ENCODE data around the gene SNX1. TPM values are rescaled to one million over a fixed set of nuclear protein-coding genes. Genes with fewer than 3 reads are reported as not detected.

The SNX1 gene
- total RNA-seq, 1 donor, result 55.0 TPM

- H3K4me3 ChIP-seq (ENCODE audit: low read depth, low read length), result no peak overlapping the region
- TF ChIP-seq CTCF (IDR thresholded peaks at IDR 0.05; ENCODE audit: insufficient read depth, low read length), result no peak
- DNase-seq (ENCODE audit: low read depth), result no peak
Observed at GRCh38 chr15:64121614-64122013, 25.8 kb downstream of the SNX1 start.

- DNase-seq (ENCODE audit: low read depth), result no peak
- H3K4me3 ChIP-seq (ENCODE audit: low read depth, low read length), result no peak overlapping the region
- no peak for TF ChIP-seq CTCF (IDR thresholded peaks at IDR 0.05; ENCODE audit: insufficient read depth, low read length)
Observed at GRCh38 chr15:64122444-64122843, 26.7 kb downstream of the SNX1 start.

DNA sequence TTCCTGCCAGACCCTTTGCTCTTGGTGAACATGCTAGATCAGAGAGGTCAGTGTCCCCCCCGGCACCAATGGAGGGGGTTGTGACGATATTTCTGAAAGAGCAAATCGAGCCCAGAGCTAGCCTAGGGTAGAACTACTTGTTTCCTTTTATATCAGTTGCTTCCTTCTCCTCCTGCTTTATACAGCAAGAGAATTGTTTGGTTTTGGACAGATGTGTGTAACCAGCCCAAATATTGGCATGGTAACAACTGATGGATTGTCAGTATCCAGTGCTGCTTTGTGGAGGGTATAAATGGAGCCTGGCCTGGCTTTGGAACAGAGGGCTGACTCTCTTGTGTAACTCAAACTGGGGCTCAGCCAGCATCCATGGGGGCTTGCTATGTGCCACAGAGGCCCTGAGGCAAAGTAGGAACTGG lies 27.2 kb downstream of the SNX1 start:
- no peak for DNase-seq (ENCODE audit: low read depth)
- TF ChIP-seq CTCF (IDR thresholded peaks at IDR 0.05; ENCODE audit: insufficient read depth, low read length), result no peak
- no peak overlapping the region for H3K4me3 ChIP-seq (ENCODE audit: low read depth, low read length)

GRCh38 chr15:64125978-64126377 lies 30.2 kb downstream of the SNX1 start:
- TF ChIP-seq CTCF (IDR thresholded peaks at IDR 0.05; ENCODE audit: insufficient read depth, low read length), result no peak
- H3K4me3 ChIP-seq (ENCODE audit: low read depth, low read length), result no peak overlapping the region
- DNase-seq (ENCODE audit: low read depth), result no peak

GRCh38 chr15:64127521-64128270 lies 31.9 kb downstream of the SNX1 start:
- no peak for DNase-seq (ENCODE audit: low read depth)
- no peak for TF ChIP-seq CTCF (IDR thresholded peaks at IDR 0.05; ENCODE audit: insufficient read depth, low read length)
- no peak overlapping the region for H3K4me3 ChIP-seq (ENCODE audit: low read depth, low read length)

DNA sequence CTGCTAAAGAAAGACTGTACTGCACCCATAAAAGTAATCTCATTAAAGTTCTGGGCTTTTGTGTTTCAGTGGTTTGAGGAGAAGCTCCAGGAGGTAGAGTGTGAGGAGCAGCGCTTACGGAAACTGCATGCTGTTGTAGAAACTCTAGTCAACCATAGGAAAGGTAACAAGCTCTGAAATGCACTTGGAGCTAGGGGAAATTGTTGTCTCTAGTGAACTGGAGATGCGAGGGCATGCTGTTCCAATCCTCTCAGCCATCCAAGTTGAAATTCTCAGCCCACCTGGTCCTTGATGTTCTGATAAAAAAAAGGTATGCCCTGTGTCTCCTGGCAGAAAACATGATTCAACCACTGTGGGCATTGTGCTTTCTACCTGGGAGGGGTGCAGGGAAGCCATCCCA lies 34.4 kb downstream of the SNX1 start:
- DNase-seq (ENCODE audit: low read depth), result no peak
- TF ChIP-seq CTCF (IDR thresholded peaks at IDR 0.05; ENCODE audit: insufficient read depth, low read length), result no peak
- H3K4me3 ChIP-seq (ENCODE audit: low read depth, low read length), result no peak overlapping the region

DNA sequence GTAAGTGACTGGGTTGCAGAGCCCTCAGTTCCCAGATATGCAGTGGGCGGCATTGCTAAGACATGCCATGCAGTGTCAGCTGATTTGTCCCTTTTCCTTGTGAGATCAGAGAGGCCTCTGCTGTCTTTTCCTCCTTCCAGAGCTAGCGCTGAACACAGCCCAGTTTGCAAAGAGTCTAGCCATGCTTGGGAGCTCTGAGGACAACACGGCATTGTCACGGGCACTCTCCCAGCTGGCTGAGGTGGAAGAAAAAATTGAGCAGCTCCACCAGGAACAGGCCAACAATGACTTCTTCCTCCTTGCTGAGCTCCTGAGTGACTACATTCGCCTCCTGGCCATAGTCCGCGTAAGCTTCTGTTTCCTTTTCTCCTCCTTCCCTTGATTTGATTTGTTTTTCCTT lies 35.8 kb downstream of the SNX1 start:
- no peak for TF ChIP-seq CTCF (IDR thresholded peaks at IDR 0.05; ENCODE audit: insufficient read depth, low read length)
- H3K4me3 ChIP-seq (ENCODE audit: low read depth, low read length), result no peak overlapping the region
- DNase-seq (ENCODE audit: low read depth), result no peak
